GM12874 (cell line): ENCODE results near the gene DDB1.

ENCODE experiments used
- TF ChIP-seq, protein P1 (sequence below): IDR thresholded peaks from 2 replicates; pipeline ENCODE4 v1.5.1; 2011; ENCODE audit warnings: low read depth, mild to moderate bottlenecking, control low read depth, low read length, moderate library complexity; ENCODE audit not compliant: insufficient read depth

Gene DDB1

DNA sequence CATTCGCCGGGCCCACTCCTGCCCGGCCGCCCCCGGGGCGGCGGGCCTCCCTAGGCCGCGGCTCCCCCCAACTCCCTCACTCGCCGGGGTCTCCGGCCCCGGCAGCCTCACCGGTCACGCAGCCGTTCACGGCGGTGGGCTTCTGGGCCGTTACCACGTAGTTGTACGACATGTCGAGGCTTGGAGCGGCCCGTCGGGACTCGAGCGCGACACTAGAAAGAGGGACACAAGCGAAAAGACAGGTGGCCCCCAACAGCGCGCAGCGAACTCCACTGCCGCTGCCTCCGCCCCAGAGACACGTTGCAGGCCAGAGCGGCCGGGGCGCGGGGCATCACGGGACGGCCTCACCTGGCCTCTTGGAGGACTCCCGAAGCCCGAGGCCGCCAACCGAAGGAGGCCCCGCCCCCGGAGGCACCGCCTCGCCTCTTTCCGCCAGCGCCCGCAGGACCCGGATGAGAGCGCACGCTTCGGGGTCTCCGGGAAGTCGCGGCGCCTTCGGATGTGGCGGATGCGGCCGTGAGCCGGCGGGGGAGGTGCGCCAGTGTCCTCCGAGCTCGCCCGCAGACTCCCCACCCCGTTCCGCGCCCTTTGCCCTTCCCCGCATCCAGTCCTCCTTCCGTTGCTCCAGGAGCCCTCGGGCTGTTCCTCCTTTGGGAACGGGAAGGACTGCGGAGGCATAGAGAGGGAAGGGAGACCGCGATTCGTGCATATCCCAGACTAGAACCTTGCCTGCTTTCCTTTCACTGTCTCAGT is at the start of gene DDB1, which contains the start of gene TKFC:
DDB1 (minus strand) TSS at position 309 of the 753 bp plus-strand sequence; CDS start at position 172, 137 bp downstream.
TKFC (plus strand) TSS at position 432 of the 753 bp plus-strand sequence. CDS start 1,501 bp downstream, outside the sequence.
- TF ChIP-seq, protein P1, sequence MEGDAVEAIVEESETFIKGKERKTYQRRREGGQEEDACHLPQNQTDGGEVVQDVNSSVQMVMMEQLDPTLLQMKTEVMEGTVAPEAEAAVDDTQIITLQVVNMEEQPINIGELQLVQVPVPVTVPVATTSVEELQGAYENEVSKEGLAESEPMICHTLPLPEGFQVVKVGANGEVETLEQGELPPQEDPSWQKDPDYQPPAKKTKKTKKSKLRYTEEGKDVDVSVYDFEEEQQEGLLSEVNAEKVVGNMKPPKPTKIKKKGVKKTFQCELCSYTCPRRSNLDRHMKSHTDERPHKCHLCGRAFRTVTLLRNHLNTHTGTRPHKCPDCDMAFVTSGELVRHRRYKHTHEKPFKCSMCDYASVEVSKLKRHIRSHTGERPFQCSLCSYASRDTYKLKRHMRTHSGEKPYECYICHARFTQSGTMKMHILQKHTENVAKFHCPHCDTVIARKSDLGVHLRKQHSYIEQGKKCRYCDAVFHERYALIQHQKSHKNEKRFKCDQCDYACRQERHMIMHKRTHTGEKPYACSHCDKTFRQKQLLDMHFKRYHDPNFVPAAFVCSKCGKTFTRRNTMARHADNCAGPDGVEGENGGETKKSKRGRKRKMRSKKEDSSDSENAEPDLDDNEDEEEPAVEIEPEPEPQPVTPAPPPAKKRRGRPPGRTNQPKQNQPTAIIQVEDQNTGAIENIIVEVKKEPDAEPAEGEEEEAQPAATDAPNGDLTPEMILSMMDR: no peak

DNA sequence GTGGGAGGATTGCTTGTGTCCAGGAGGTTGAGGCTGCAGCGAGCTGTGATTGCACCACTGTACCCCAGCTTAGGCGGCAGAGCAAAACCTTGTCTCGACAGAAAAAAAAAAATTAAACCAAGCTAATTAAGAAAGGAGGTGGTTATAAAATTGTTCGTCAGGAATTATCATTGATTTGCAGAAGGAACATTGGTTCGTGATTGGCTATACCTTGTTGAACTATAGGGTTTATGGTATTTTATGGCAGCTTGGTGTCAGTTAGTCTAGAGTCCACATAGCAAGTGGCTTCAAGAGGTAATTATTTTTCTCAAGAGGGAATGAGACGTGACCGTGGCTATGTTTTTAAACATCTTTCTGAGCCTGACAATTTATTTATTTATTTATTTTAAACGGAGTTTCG is 48.0 kb upstream of the DDB1 start:
- TF ChIP-seq, protein P1: no peak

DNA sequence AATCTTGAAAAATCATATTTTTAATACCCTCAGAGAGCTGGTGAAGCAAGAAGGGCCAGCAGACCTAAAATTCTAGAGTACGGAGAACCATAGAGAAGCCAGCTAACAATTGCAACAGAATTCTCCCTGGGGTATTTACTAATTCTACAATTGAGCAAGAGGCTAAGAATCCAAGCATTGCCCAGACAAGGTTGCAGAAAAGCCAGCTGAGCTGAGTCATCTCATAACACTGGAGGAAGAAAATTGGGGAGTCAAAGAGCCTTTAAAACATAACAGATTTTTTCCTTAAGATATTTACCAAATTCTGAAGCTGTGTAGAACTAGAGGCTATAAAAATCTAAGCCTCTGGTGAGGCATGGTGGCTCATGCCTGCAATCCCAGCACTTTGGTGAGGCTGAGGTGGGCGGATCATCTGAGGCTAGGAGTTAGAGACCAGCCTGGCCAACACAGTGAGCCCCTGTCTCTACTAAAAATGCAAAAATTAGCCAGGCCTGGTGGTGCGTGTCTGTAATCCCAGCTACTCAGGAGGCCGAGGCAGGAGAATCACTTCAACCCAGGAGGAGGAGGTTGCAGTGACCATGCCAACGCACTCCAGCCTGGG is 45.9 kb upstream of the DDB1 start:
- TF ChIP-seq, protein P1: no peak

DNA sequence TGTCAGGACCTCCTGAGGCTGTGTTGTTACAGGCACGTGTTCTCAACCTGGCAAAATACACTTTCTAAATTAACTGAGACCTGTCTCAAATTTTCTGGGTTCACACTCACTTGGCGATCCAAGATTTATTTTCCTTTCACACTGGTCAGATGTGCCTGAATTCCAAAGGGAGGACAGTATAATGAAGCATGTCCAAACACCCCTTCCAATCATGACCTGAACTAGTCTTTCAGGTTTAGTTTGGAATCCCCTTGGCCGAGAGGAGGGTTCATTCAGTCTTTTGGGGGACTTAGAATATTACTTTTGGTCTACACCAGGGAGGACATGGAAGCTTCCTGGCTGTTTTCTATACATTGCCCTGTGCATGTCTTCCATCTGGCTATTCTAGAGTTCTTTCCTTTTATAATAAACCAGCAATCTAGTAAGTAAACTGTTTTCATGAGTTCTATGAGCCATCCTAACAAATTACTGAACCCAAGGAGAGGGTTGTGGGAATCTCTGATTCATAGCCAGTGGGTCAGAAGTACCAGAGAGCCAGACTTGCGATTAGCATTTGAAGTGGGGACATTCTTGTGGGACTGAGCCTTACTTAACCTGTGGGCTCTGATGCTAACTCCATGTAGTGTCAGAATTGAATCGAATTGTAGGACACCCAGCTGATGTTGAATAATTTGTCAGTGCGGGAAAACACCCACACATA is 44.7 kb upstream of the DDB1 start:
- TF ChIP-seq, protein P1: no peak

DNA sequence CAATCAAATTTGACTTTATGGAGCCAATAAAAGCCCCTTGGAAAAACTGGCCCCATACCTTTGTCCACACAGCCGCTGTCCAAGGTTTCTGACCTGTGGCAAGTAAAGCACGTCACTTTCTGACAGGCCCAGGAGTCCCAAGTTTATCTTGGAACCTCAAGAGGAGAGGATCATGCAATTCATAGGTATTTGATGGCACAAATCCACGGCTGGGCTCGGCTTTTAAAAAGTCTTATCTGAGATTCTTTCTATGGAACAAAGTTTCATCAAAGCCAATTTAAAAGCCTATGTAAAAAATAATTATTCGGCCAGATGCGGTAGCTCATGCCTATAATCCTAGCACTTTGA is 42.8 kb upstream of the DDB1 start:
- TF ChIP-seq, protein P1: no peak

DNA sequence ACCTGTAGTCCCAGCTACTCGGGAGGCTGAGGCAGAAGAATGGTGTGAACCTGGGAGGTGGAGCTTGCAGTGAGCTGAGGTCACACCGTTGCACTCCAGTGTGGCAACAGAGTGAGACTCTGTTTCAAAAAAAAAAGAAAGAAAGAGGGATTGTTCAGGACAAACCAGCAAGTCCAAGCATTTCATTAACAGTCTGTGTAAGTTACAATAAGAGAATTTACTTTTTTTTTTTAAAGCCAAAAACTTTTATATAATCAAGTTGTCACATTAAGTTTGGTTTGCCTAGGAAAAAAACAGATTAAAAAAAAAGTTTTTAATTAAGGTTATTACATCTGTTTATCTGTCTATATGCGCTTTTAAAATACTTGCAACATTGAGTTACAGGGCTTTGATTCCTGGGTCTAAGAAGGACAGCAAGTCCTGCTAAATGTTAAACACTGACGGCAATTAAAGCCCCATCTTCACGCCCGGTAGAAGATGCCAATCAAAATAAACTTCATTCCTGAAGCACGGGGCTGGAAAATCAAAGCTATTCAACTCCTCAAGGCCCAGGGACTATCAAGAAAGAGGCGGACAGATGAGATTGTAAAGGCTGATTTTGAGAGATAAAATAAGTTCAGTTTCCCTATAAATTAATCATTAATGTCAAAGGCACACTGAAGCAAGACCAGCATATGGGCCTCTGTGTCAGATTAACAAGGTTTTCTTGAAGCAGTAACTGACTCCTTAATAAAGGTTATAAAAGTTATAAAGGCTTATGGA is 39.9 kb upstream of the DDB1 start:
- TF ChIP-seq, protein P1: no peak

DNA sequence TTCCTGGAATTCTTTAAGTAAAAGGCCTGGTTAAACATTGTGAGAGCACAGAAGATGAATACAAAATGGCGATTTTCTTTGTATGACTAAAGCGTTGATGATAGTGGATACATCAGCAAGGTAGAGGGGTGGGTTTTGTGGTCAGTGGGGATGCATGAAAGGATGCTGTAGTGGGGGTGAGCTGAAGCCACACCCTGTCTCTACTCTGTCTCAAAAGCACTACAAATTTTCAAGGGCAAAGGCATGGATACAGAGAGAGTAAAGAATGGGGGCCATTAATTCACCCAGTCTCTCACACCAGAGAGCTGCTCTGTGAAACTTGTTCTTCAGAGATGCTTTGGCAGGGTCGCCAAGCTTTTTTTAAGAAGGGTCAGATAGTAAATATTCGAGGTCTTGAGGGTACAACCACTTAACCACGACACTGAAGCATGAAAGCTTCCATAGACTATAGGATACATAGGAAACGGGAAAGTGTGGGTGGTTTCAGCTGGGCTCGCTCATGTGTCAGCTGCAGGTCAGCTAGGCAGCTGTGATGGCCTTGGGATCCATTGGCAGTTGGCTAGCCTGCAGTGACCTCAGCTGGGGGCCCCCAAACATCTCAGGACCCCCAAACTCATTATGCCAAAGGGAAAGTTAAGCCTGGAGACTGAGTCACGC is 37.6 kb upstream of the DDB1 start:
- TF ChIP-seq, protein P1: no peak
